ENCODE measurements around the gene MRPL9.

Gene MRPL9

DNA sequence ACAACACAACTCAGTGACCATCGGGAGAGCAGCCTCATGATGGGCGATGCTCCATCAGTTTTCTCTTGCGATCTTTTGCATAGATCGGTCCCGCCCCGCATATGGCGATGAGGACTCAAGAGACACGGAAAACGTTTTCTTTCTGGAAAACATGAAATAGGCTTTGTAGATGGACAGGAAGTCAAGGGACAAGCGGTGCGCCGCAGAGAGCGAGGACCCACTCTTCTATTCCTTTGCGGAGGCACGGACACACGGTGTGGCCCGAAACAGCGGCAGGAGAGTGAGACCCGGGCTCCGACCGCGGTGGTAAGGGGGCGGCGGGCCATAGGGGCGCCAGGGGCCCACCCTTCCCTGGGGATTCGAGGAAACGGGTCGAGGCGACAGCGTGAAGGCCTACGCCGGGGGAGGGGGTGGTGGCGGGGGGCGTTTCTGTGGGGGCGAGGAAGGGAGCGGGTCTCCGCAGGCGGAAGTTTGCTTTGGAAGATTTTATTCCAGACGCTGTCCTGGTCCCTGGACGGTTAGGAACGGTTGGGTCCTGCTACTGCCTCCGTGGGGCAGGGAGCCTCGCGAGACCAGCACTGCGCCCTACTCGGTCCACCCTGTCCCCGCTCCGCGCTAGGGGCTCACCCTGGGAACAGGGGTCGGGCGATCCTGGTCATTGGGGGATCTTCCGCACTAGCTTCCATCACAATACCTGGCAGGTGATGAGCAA, 27.8 kb upstream of the MRPL9 start:
- peak overlapping the region; percentile 81 for H3K4me3 ChIP-seq (ENCODE audit: low read length)
- no peak for TF ChIP-seq EZH2phosphoT487 (IDR thresholded peaks at IDR 0.05; ENCODE audit: low read length)
- no peak for TF ChIP-seq CTCF (IDR thresholded peaks at IDR 0.05; ENCODE audit: low read length)
- TF ChIP-seq EZH2 (optimal IDR thresholded peaks at IDR 0.05; ENCODE audit: low read depth, low read length), result no peak
- H3K27me3 ChIP-seq (replicated peaks; ENCODE audit: insufficient read depth, low read length), result no peaks in the 10 kb centered on the region
- no peak overlapping the region for H3K27ac ChIP-seq (ENCODE audit: low read length)
- H2AFZ ChIP-seq (ENCODE audit: low read length), result peak overlapping the region; percentile 86
- no peaks in the 10 kb centered on the region for H3K9me3 ChIP-seq (replicated peaks; ENCODE audit: insufficient read depth, low read length)
- H3K4me1 ChIP-seq (ENCODE audit: low read length), result peaks cover 12% of the 10 kb centered on the region
- no peaks in the 10 kb centered on the region for H3K36me3 ChIP-seq (replicated peaks; ENCODE audit: insufficient read depth, low read length)
- H3K4me2 ChIP-seq (ENCODE audit: low read depth, low read length), result peak overlapping the region; percentile 96
- peaks cover 10% of the 10 kb centered on the region; the same call in 1 of the 2 replicates for H3K79me2 ChIP-seq (ENCODE audit: low read length)
- peak overlapping the region; percentile 54; the same call in 1 of the 2 replicates for H3K9ac ChIP-seq (ENCODE audit: low read length)
- DNase-seq, result no peak
- H3K9me2 ChIP-seq (replicated peaks; ENCODE audit: insufficient read depth, low read length), result no peaks in the 10 kb centered on the region
- peaks cover 3% of the 10 kb centered on the region; the same call in 1 of the 2 replicates for H3F3A ChIP-seq (ENCODE audit: insufficient read depth, low read length)
- no peaks in the 10 kb centered on the region for H4K20me1 ChIP-seq (ENCODE audit: insufficient read depth, low read length)

GRCh38 chr1:151790071-151790939, 27.0 kb upstream of the MRPL9 start, which contains the start of gene TDRKH:
Gene TDRKH (minus strand): TSS chr1:151790500. CDS start chr1:151783022, 7,478 bp downstream.
- H3F3A ChIP-seq (ENCODE audit: insufficient read depth, low read length), result peaks cover 3% of the 10 kb centered on the region; the same call in 1 of the 2 replicates
- H2AFZ ChIP-seq (ENCODE audit: low read length), result peak within 1 kb of the TSS; percentile 86
- H3K36me3 ChIP-seq (replicated peaks; ENCODE audit: insufficient read depth, low read length), result no peaks in the 10 kb centered on the region
- H3K9me3 ChIP-seq (replicated peaks; ENCODE audit: insufficient read depth, low read length), result no peaks in the 10 kb centered on the region
- H3K9me2 ChIP-seq (replicated peaks; ENCODE audit: insufficient read depth, low read length), result no peaks in the 10 kb centered on the region
- H3K4me1 ChIP-seq (ENCODE audit: low read length), result peaks cover 12% of the 10 kb centered on the region
- H3K4me2 ChIP-seq (ENCODE audit: low read depth, low read length), result peak within 1 kb of the TSS; percentile 96
- H3K9ac ChIP-seq (ENCODE audit: low read length), result peak within 1 kb of the TSS; percentile 54; the same call in 1 of the 2 replicates
- H4K20me1 ChIP-seq (ENCODE audit: insufficient read depth, low read length), result no peaks in the 10 kb centered on the region
- H3K79me2 ChIP-seq (ENCODE audit: low read length), result peaks cover 10% of the 10 kb centered on the region; the same call in 1 of the 2 replicates
- peak; percentile 100 for DNase-seq
- no peak for TF ChIP-seq EZH2phosphoT487 (IDR thresholded peaks at IDR 0.05; ENCODE audit: low read length)
- peak; percentile 50 for TF ChIP-seq CTCF (IDR thresholded peaks at IDR 0.05; ENCODE audit: low read length)
- no peak for TF ChIP-seq EZH2 (optimal IDR thresholded peaks at IDR 0.05; ENCODE audit: low read depth, low read length)
- H3K4me3 ChIP-seq (ENCODE audit: low read length), result peak within 1 kb of the TSS; percentile 81
- no peaks in the 10 kb centered on the region for H3K27me3 ChIP-seq (replicated peaks; ENCODE audit: insufficient read depth, low read length)
- H3K27ac ChIP-seq (ENCODE audit: low read length), result no peak within 1 kb of the TSS

DNA sequence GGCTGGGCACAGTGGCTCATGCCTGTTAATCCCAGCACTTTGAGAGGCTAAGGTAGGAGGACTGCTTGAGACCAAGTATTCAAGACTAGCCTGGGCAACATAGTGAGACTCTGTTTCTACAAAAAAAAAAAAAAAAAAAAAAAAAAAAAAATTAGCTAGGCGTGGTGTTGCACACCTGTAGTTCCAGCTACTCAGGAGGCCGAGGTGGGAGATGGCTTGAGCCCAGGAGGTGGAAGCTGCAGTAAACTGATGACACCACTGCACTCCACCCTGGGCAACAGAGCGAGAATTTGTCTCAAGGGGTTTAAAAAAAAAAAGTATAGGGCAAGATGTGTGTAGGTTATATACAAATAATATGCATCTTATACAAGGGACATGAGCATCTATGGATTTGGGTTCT, 24.4 kb upstream of the MRPL9 start:
- no peak overlapping the region for H3K27ac ChIP-seq (ENCODE audit: low read length)
- peaks cover 20% of the 10 kb centered on the region for H3K4me1 ChIP-seq (ENCODE audit: low read length)
- peaks cover 3% of the 10 kb centered on the region; the same call in 1 of the 2 replicates for H3F3A ChIP-seq (ENCODE audit: insufficient read depth, low read length)
- H3K4me2 ChIP-seq (ENCODE audit: low read depth, low read length), result no peak overlapping the region
- H3K9me2 ChIP-seq (replicated peaks; ENCODE audit: insufficient read depth, low read length), result no peaks in the 10 kb centered on the region
- H3K4me3 ChIP-seq (ENCODE audit: low read length), result no peak overlapping the region
- no peaks in the 10 kb centered on the region for H3K36me3 ChIP-seq (replicated peaks; ENCODE audit: insufficient read depth, low read length)
- no peak for DNase-seq
- no peak overlapping the region for H3K9ac ChIP-seq (ENCODE audit: low read length)
- H3K79me2 ChIP-seq (ENCODE audit: low read length), result peaks cover 10% of the 10 kb centered on the region; the same call in 1 of the 2 replicates
- H4K20me1 ChIP-seq (ENCODE audit: insufficient read depth, low read length), result no peaks in the 10 kb centered on the region
- TF ChIP-seq EZH2 (optimal IDR thresholded peaks at IDR 0.05; ENCODE audit: low read depth, low read length) (no peak), EZH2phosphoT487 (IDR thresholded peaks at IDR 0.05; ENCODE audit: low read length) (no peak), CTCF (IDR thresholded peaks at IDR 0.05; ENCODE audit: low read length) (no peak)
- no peaks in the 10 kb centered on the region for H3K9me3 ChIP-seq (replicated peaks; ENCODE audit: insufficient read depth, low read length)
- no peaks in the 10 kb centered on the region for H3K27me3 ChIP-seq (replicated peaks; ENCODE audit: insufficient read depth, low read length)
- H2AFZ ChIP-seq (ENCODE audit: low read length), result no peak overlapping the region
